CD4-positive, alpha-beta T cell (primary cell): ENCODE data around the gene CTIF. TPM values are rescaled to one million over a fixed set of nuclear protein-coding genes. Genes with fewer than 3 reads are reported as not detected.

Experiments
- ATAC-seq: fragments of 200-7000 bp; cut with Tn5 transposase; one replicate; pipeline ENCODE4 v1.10.0; 2022; ENCODE audit warnings: mild to moderate bottlenecking; ENCODE audit not compliant: poor library complexity
- CTCF ChIA-PET: fragments of 350-600 bp; sonication (Branson Sonifier 250); formaldehyde crosslinking; loops from one replicate; lab custom pipeline; 2021; ENCODE audit warnings: antibody characterized with exemption, inconsistent platforms; lab: Charles Lee
- POLR2A ChIA-PET: fragments of 350-600 bp; sonication (Branson Sonifier 250); formaldehyde crosslinking; loops from one replicate; lab custom pipeline; 2021; ENCODE audit warnings: antibody characterized with exemption, inconsistent platforms; lab: Charles Lee
- DNase-seq, 14 experiments: peaks; one replicate each; pipeline ENCODE4 v3.0.0-alpha.2; 2013 to 2020; ENCODE audit warnings: mixed read lengths in 2 of 14
- H3K27ac ChIP-seq, 2 donors: one replicate each; pipeline versions ENCODE4 v1.5.1 to v1.7.0; 2013; ENCODE audit warnings: low read length in 2 of 2, low read depth in 1 of 2, mild to moderate bottlenecking in 1 of 2
- H3K27me3 ChIP-seq, 2 experiments: 1 replicate in 1 of 2; 2 replicates in 1 of 2; pipeline versions ENCODE4 v1.6.1 to v1.7.0; 2013; ENCODE audit warnings: low read length in 2 of 2, control low read depth in 1 of 2, mild to moderate bottlenecking in 1 of 2, moderate library complexity in 1 of 2; ENCODE audit not compliant: insufficient read depth in 2 of 2, control insufficient read depth in 1 of 2
- H3K36me3 ChIP-seq: one replicate; pipeline ENCODE4 v1.6.1; 2013; ENCODE audit warnings: low read length, control low read depth; ENCODE audit not compliant: insufficient read depth
- H3K4me1 ChIP-seq: one replicate; pipeline ENCODE4 v1.6.1; 2013; ENCODE audit warnings: low read length, control low read depth; ENCODE audit not compliant: insufficient read depth
- H3K4me3 ChIP-seq: one replicate; pipeline ENCODE4 v1.5.1; 2013; ENCODE audit warnings: mild to moderate bottlenecking, low read length, moderate library complexity
- H3K9me3 ChIP-seq, 2 experiments: 1 replicate in 1 of 2; 2 replicates in 1 of 2; pipeline versions ENCODE4 v1.6.1 to v1.7.0; 2013; ENCODE audit warnings: low read length in 2 of 2, mild to moderate bottlenecking in 2 of 2, control low read depth in 1 of 2, moderate library complexity in 1 of 2; ENCODE audit not compliant: control insufficient read depth in 1 of 2, insufficient read depth in 1 of 2
- H3K27ac Mint-ChIP-seq: one replicate; pipeline ENCODE4 v1.8.0; 2020; ENCODE audit warnings: mixed read lengths
- H3K27me3 Mint-ChIP-seq: one replicate; pipeline ENCODE4 v1.8.0; 2021; ENCODE audit warnings: mixed read lengths
- H3K36me3 Mint-ChIP-seq: one replicate; pipeline ENCODE4 v1.8.0; 2021; ENCODE audit warnings: low read depth, mixed read lengths
- H3K4me1 Mint-ChIP-seq: one replicate; pipeline ENCODE4 v1.8.0; 2021; ENCODE audit warnings: low read depth, mixed read lengths
- H3K4me3 Mint-ChIP-seq: one replicate; pipeline ENCODE4 v1.8.0; 2020; ENCODE audit warnings: mild to moderate bottlenecking, mixed read lengths
- H3K9me3 Mint-ChIP-seq: one replicate; pipeline ENCODE4 v1.8.0; 2020; ENCODE audit warnings: mixed read lengths
- intact Hi-C, 2 experiments: fragments of 100-400 bp; cut with DNase I in 1 of 2; cut with micrococcal nuclease in 1 of 2; formaldehyde crosslinking; loops; one replicate each; pipeline versions ENCODE4 v1.15.1 to v1.9.0; 2023 to 2025; cut with DNase I, micrococcal nuclease
- total RNA-seq, 174 experiments: library from RNA in 2 of 174; stranded (reverse) in 2 of 174; gene quantifications; one replicate each; pipeline ENCODE4 v1.2.3 and lab custom pipeline; 2021 to 2026
- TF ChIP-seq, protein P1 (sequence below): fragments of 200-600 bp; IDR thresholded peaks from one replicate; pipeline ENCODE4 v1.8.0; 2022; ENCODE audit warnings: antibody characterized with exemption, mild to moderate bottlenecking

Gene CTIF
- total RNA-seq, 2 experiments from 2014 or later: 1.1 to 2.9 TPM

DNA sequence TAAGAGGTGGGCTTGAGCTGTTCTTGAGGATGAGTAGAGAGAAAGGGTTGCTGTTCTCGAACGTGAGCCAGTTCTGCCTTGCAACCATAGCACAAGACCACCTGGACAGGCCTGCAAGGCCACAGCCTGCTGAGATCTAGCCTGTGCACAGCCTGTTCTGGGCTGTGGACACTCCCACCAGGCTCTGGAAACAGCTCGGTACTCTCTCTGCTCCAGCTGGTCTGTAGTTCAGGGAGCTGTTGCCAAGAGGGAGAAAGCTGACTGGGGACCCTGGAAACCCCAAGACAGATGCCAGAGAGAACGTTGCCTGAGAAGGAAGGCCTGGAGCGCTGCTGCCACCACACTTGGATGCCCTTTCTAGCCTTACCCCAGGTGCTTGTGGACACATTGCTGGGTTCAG lies 69.8 kb downstream of the CTIF start:
- no peak overlapping the region for H3K27ac ChIP-seq
- no peaks in the 10 kb centered on the region for H3K27me3 ChIP-seq
- no peaks in the 10 kb centered on the region for H3K9me3 ChIP-seq
- POLR2A ChIA-PET: no interaction called here
- CTCF ChIA-PET: no interaction called here
- H3K4me1 Mint-ChIP-seq: no peaks in the 10 kb centered on the region
- intact Hi-C loops: no loop called here
- H3K36me3 Mint-ChIP-seq: no peaks in the 10 kb centered on the region
- H3K4me1 ChIP-seq: no peaks in the 10 kb centered on the region
- no peak for DNase-seq
- no peak for ATAC-seq
- H3K4me3 Mint-ChIP-seq: no peak overlapping the region
- H3K9me3 Mint-ChIP-seq: no peaks in the 10 kb centered on the region
- TF ChIP-seq, protein P1, sequence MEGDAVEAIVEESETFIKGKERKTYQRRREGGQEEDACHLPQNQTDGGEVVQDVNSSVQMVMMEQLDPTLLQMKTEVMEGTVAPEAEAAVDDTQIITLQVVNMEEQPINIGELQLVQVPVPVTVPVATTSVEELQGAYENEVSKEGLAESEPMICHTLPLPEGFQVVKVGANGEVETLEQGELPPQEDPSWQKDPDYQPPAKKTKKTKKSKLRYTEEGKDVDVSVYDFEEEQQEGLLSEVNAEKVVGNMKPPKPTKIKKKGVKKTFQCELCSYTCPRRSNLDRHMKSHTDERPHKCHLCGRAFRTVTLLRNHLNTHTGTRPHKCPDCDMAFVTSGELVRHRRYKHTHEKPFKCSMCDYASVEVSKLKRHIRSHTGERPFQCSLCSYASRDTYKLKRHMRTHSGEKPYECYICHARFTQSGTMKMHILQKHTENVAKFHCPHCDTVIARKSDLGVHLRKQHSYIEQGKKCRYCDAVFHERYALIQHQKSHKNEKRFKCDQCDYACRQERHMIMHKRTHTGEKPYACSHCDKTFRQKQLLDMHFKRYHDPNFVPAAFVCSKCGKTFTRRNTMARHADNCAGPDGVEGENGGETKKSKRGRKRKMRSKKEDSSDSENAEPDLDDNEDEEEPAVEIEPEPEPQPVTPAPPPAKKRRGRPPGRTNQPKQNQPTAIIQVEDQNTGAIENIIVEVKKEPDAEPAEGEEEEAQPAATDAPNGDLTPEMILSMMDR: no peak
- no peak overlapping the region for H3K4me3 ChIP-seq
- H3K27ac Mint-ChIP-seq: no peak overlapping the region
- H3K27me3 Mint-ChIP-seq: no peaks in the 10 kb centered on the region
- no peaks in the 10 kb centered on the region for H3K36me3 ChIP-seq

- H3K27me3 ChIP-seq: no peaks in the 10 kb centered on the region
- H3K9me3 Mint-ChIP-seq: no peaks in the 10 kb centered on the region
- H3K36me3 ChIP-seq: no peaks in the 10 kb centered on the region
- no peaks in the 10 kb centered on the region for H3K27me3 Mint-ChIP-seq
- ATAC-seq (no peak), DNase-seq (no peak)
- intact Hi-C loops: no loop called here
- TF ChIP-seq, protein P1: no peak
- POLR2A ChIA-PET: no interaction called here
- no peaks in the 10 kb centered on the region for H3K9me3 ChIP-seq
- H3K4me1 ChIP-seq: no peaks in the 10 kb centered on the region
- no peaks in the 10 kb centered on the region for H3K36me3 Mint-ChIP-seq
- H3K4me3 ChIP-seq: no peak overlapping the region
- no peaks in the 10 kb centered on the region for H3K4me1 Mint-ChIP-seq
- CTCF ChIA-PET: no interaction called here
- H3K4me3 Mint-ChIP-seq: no peak overlapping the region
- H3K27ac Mint-ChIP-seq: no peak overlapping the region
- H3K27ac ChIP-seq: no peak overlapping the region
These were observed 70.3 kb downstream of the CTIF start for GRCh38 chr18:48609114-48609513.

DNA sequence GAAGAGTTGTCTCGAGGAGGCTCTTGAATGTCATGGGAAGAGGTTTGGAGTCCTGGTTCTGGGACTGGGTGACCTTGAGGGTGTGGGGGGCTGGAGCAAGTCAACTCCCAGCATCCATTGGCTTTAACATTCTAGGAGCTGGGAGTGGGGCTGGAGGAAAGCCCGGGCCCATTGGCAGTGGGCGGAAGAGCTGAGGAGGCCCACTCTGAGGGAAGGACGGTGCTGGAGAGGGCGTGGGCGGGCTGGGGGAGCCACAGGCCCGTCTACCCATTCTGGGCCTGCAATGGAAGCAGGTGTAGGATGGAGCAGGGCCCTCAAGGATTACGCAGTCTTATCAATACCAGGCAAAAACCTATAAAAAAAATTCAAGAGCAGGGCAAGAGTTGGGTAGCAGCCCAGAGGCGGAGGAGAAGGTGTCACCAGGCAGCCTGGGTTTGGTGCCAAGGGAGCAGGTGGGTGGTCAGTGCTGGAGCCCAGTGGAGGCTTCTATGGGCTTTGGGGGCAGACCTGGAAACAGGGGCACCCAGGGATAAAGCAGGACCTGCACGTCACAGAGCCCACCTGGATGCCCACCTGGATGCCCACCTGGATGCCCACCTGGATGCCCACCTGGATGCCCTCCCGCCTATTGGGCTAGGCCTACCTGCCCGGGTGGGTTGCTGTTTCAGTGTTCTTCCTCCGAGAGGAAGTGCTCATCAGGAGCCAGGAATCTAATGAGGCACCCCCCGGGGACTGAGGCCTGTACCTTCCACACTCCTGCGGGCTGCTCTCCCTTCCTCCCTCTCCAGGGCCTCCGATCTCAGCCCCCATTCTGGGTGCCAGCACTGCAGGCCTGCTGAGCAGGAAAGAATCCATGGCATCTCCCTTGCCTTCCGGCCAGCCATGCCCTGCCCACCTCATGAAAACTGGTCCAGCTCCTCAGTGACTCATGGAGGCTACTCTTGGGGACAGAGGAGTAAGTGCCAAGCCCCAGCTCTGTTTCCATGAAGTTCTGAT lies 71.3 kb downstream of the CTIF start:
- ChIA-PET CTCF (no interaction called here), POLR2A (no interaction called here)
- H3K9me3 Mint-ChIP-seq: no peaks in the 10 kb centered on the region
- TF ChIP-seq, protein P1: no peak
- Histone ChIP-seq H3K27ac (no peak overlapping the region), H3K9me3 (no peaks in the 10 kb centered on the region), H3K36me3 (no peaks in the 10 kb centered on the region), H3K4me3 (no peak overlapping the region), H3K4me1 (no peaks in the 10 kb centered on the region), H3K27me3 (no peaks in the 10 kb centered on the region)
- no peak for DNase-seq
- no peak for ATAC-seq
- H3K4me3 Mint-ChIP-seq: no peak overlapping the region
- intact Hi-C loops: no loop called here
- H3K4me1 Mint-ChIP-seq: no peaks in the 10 kb centered on the region
- H3K36me3 Mint-ChIP-seq: no peaks in the 10 kb centered on the region
- H3K27me3 Mint-ChIP-seq: no peaks in the 10 kb centered on the region
- H3K27ac Mint-ChIP-seq: no peak overlapping the region
